ENCODE data around the gene XYLT2. TPM values are rescaled to one million over a fixed set of nuclear protein-coding genes. Genes with fewer than 3 reads are reported as not detected.
A peak's percentile ranks its signal among the peaks of the same experiment; 100 is the strongest.

XYLT2 gene
- total RNA-seq, 4 donors from 2014 or later: 27.6 to 32.3 (median 29.9) TPM

GRCh38 chr17:50372758-50373556 lies 27.0 kb downstream of the XYLT2 start, which contains the start of the genes EME1 and MRPL27:
EME1 (plus strand) TSS chr17:50373229; CDS start chr17:50375209, 1,980 bp downstream.
MRPL27 (minus strand) TSS chr17:50373184; CDS start chr17:50373170, 14 bp downstream.
- no peaks in the 10 kb centered on the region for H3K9me3 ChIP-seq
- H3K36me3 ChIP-seq: peaks cover 0 to 25% (median 16%) of the 10 kb centered on the region in 3 donors
- peaks cover 0 to 26% (median 16%) of the 10 kb centered on the region in 4 donors for H3K4me1 ChIP-seq
- TF ChIP-seq POLR2A (IDR thresholded peaks at IDR 0.05): peak in 1 of 2 donors; percentile 62
- peak in 1 of 2 donors; percentile 94 for TF ChIP-seq EP300 (IDR thresholded peaks at IDR 0.05)
- peak in 1 of 5 experiments; percentile 30 for TF ChIP-seq CTCF (IDR thresholded peaks at IDR 0.05)
- H3K4me3 ChIP-seq: peak within 1 kb of the TSS; percentile 51 to 89 (median 72)
- 1% methylated on average over 38 to 42 of the region's 42 CpGs for WGBS, 2 donors
- no peaks in the 10 kb centered on the region for H3K27me3 ChIP-seq
- DNase-seq (ENCODE audit: low spot score in 2 of 2): peak; percentile 60 to 84
- H3K27ac ChIP-seq: peak within 1 kb of the TSS; percentile 83 to 97 (median 96)

- peaks cover 0 to 18% (median 11%) of the 10 kb centered on the region in 3 donors for H3K36me3 ChIP-seq
- no peaks in the 10 kb centered on the region for H3K9me3 ChIP-seq
- peaks cover 0 to 26% (median 16%) of the 10 kb centered on the region in 4 donors for H3K4me1 ChIP-seq
- H3K4me3 ChIP-seq: peak overlapping the region in 1 of 4 donors; percentile 89
- WGBS, 2 donors: 84% methylated on average over 2 of the region's 2 CpGs
- TF ChIP-seq EP300 (IDR thresholded peaks at IDR 0.05) (no peak), POLR2A (IDR thresholded peaks at IDR 0.05) (no peak), CTCF (IDR thresholded peaks at IDR 0.05) (no peak)
- H3K27me3 ChIP-seq: no peaks in the 10 kb centered on the region
- DNase-seq (ENCODE audit: low spot score in 2 of 2): no peak
- no peak overlapping the region for H3K27ac ChIP-seq
Measured at GRCh38 chr17:50373705-50374104, 27.8 kb downstream of the XYLT2 start.

GRCh38 chr17:50375858-50376538 lies 30.1 kb downstream of the XYLT2 start:
- Histone ChIP-seq H3K36me3 (peaks cover 0 to 10% (median 0%) of the 10 kb centered on the region in 3 donors), H3K27ac (no peak overlapping the region), H3K9me3 (no peaks in the 10 kb centered on the region), H3K27me3 (no peaks in the 10 kb centered on the region), H3K4me3 (no peak overlapping the region), H3K4me1 (peaks cover 0 to 23% (median 16%) of the 10 kb centered on the region in 4 donors)
- WGBS, 2 donors: 75 to 84% methylated on average over 5 of the region's 5 CpGs
- no peak for DNase-seq (ENCODE audit: low spot score in 2 of 2)
- no peak for TF ChIP-seq EP300 (IDR thresholded peaks at IDR 0.05)

- Histone ChIP-seq H3K4me1 (peaks cover 0 to 5% (median 0%) of the 10 kb centered on the region in 4 donors), H3K36me3 (peaks cover 0 to 44% (median 21%) of the 10 kb centered on the region in 3 donors), H3K27me3 (no peaks in the 10 kb centered on the region), H3K4me3 (no peak overlapping the region), H3K27ac (no peak overlapping the region), H3K9me3 (no peaks in the 10 kb centered on the region)
- TF ChIP-seq POLR2A (IDR thresholded peaks at IDR 0.05) (no peak), CTCF (IDR thresholded peaks at IDR 0.05) (no peak), EP300 (IDR thresholded peaks at IDR 0.05) (no peak)
- no peak for DNase-seq (ENCODE audit: low spot score in 2 of 2)
- 86 to 95% methylated on average over 6 of the region's 6 CpGs for WGBS, 2 donors
Measured at GRCh38 chr17:50379351-50380132, 33.6 kb downstream of the XYLT2 start.

All from tibial nerve (tissue), 4 donors.